Uterus (tissue), 4 donors: Measurements from ENCODE around the gene PSMB3. TPM values are rescaled to one million over a fixed set of nuclear protein-coding genes. Genes with fewer than 3 reads are reported as not detected.

Experiments
- DNase-seq, 2 donors: peaks; one replicate each; pipeline ENCODE4 v3.0.0-alpha.2; 2019 to 2020
- H3K27ac ChIP-seq, 2 donors: fragments of 200-600 bp; sonication (generic); 1 replicate in 1 of 2; 2 replicates in 1 of 2; pipeline ENCODE4 v1.5.1; 2016 to 2018
- H3K27me3 ChIP-seq, 2 donors: fragments of 200-600 bp; sonication (generic); one replicate each; pipeline ENCODE4 v1.5.1; 2018 to 2019; ENCODE audit warnings: control low read depth in 1 of 2
- H3K36me3 ChIP-seq, 2 donors: fragments of 200-600 bp; sonication (generic); one replicate each; pipeline ENCODE4 v1.5.1; 2019; ENCODE audit warnings: control low read depth in 1 of 2
- H3K4me1 ChIP-seq, 2 donors: fragments of 200-600 bp; sonication (generic); one replicate each; pipeline ENCODE4 v1.5.1; 2018 to 2019; ENCODE audit warnings: control low read depth in 1 of 2
- H3K4me3 ChIP-seq, 2 donors: fragments of 200-600 bp; sonication (generic); 1 replicate in 1 of 2; 2 replicates in 1 of 2; pipeline ENCODE4 v1.5.1; 2018 to 2019; ENCODE audit warnings: mild to moderate bottlenecking in 1 of 2
- H3K9me3 ChIP-seq, 2 donors: fragments of 200-600 bp; sonication (generic); one replicate each; pipeline ENCODE4 v1.5.1; 2019; ENCODE audit warnings: control low read depth in 1 of 2
- CTCF ChIP-seq, 4 experiments: fragments of 200-600 bp in 2 of 4; fragments of 450-650 bp in 2 of 4; sonication (generic) in 2 of 4; IDR thresholded peaks; one replicate each; pipeline ENCODE4 v1.5.1; 2016 to 2019; ENCODE audit warnings: antibody characterized with exemption in 4 of 4, mild to moderate bottlenecking in 2 of 4, moderate library complexity in 1 of 4
- POLR2A ChIP-seq, 2 donors: fragments of 450-650 bp; IDR thresholded peaks; one replicate each; pipeline ENCODE4 v1.6.1; 2016; ENCODE audit warnings: antibody characterized with exemption in 2 of 2, mild to moderate bottlenecking in 1 of 2, moderate library complexity in 1 of 2
- intact Hi-C: fragments of 100-400 bp; cut with DNase I; formaldehyde crosslinking; loops from one replicate; pipeline ENCODE4 v1.15.1; 2023; ENCODE audit warnings: low total_unique reads
- total RNA-seq, 4 donors: library from RNA; depleted of rRNA in 3 of 4; stranded (reverse); fragments of >200 nt in 3 of 4; gene quantifications; one replicate each; pipeline versions ENCODE4 v1.1.0 to v1.2.4, GENCODE V29; 2014 to 2023
- donor health status: DM: yes; HTN: yes; CAD: no.

PSMB3 gene
- total RNA-seq, 4 donors from 2014 or later: 91.6 to 285 (median 101) TPM

GRCh38 chr17:38791162-38791561, 38.6 kb downstream of the PSMB3 start:
- intact Hi-C loops: no loop called here
- Histone ChIP-seq H3K9me3 (no peaks in the 10 kb centered on the region), H3K4me3 (no peak overlapping the region), H3K4me1 (peaks cover 0 to 10% of the 10 kb centered on the region in 2 donors), H3K27me3 (no peaks in the 10 kb centered on the region), H3K27ac (no peak overlapping the region), H3K36me3 (no peaks in the 10 kb centered on the region)
- TF ChIP-seq CTCF (IDR thresholded peaks at IDR 0.05): no peak
- no peak for TF ChIP-seq POLR2A (IDR thresholded peaks at IDR 0.05)
- no peak for DNase-seq

GRCh38 chr17:38794221-38794620, 41.7 kb downstream of the PSMB3 start:
- intact Hi-C loops: no loop called here
- Histone ChIP-seq H3K4me1 (peaks cover 10 to 14% of the 10 kb centered on the region in 2 donors), H3K27me3 (no peaks in the 10 kb centered on the region), H3K36me3 (no peaks in the 10 kb centered on the region), H3K9me3 (no peaks in the 10 kb centered on the region), H3K27ac (no peak overlapping the region), H3K4me3 (no peak overlapping the region)
- DNase-seq: no peak
- no peak for TF ChIP-seq POLR2A (IDR thresholded peaks at IDR 0.05)
- no peak for TF ChIP-seq CTCF (IDR thresholded peaks at IDR 0.05)

- no peak for TF ChIP-seq POLR2A (IDR thresholded peaks at IDR 0.05)
- TF ChIP-seq CTCF (IDR thresholded peaks at IDR 0.05): no peak
- Histone ChIP-seq H3K4me3 (no peak overlapping the region), H3K27ac (peak overlapping the region in 1 of 2 donors; percentile 99), H3K4me1 (peaks cover 5 to 14% of the 10 kb centered on the region in 2 donors), H3K9me3 (no peaks in the 10 kb centered on the region), H3K27me3 (no peaks in the 10 kb centered on the region), H3K36me3 (no peaks in the 10 kb centered on the region)
- no peak for DNase-seq
- intact Hi-C loops: no loop called here
Measured at GRCh38 chr17:38796451-38797157, 44.1 kb downstream of the PSMB3 start.

GRCh38 chr17:38797158-38797490, 44.6 kb downstream of the PSMB3 start:
- no peaks in the 10 kb centered on the region for H3K9me3 ChIP-seq
- no peak for DNase-seq
- intact Hi-C loops: no loop called here
- H3K27ac ChIP-seq: peak overlapping the region in 1 of 2 donors; percentile 99
- no peaks in the 10 kb centered on the region for H3K27me3 ChIP-seq
- TF ChIP-seq CTCF (IDR thresholded peaks at IDR 0.05): no peak
- peaks cover 5 to 14% of the 10 kb centered on the region in 2 donors for H3K4me1 ChIP-seq
- no peak overlapping the region for H3K4me3 ChIP-seq
- H3K36me3 ChIP-seq: no peaks in the 10 kb centered on the region

- Histone ChIP-seq H3K27ac (peak overlapping the region; percentile 99 to 100), H3K36me3 (no peaks in the 10 kb centered on the region), H3K4me1 (peaks cover 5 to 14% of the 10 kb centered on the region in 2 donors), H3K27me3 (no peaks in the 10 kb centered on the region), H3K4me3 (peak overlapping the region; percentile 54 to 76), H3K9me3 (no peaks in the 10 kb centered on the region)
- DNase-seq: no peak
- no peak for TF ChIP-seq CTCF (IDR thresholded peaks at IDR 0.05)
- no peak for TF ChIP-seq POLR2A (IDR thresholded peaks at IDR 0.05)
- intact Hi-C loops: no loop called here
Measured at GRCh38 chr17:38797828-38798227, 45.3 kb downstream of the PSMB3 start.
